DND-41 (cell line): ENCODE data around the gene CFAP90.

Experiments used
- ATAC-seq: fragments of 200-7000 bp; cut with Tn5 transposase; 3 replicates; pipeline ENCODE4 v1.9.1; 2021; ENCODE audit warnings: low read depth; ENCODE audit not compliant: insufficient read depth
- DNase-seq: peaks from one replicate; pipeline ENCODE4 v3.0.0-alpha.2; 2020
- H2AFZ ChIP-seq: 2 replicates; pipeline ENCODE4 v1.6.0; 2012; ENCODE audit warnings: low read depth, low read length
- H3K27ac ChIP-seq: 2 replicates; pipeline ENCODE4 v1.5.1; 2012; ENCODE audit warnings: low read length, inconsistent platforms
- H3K27me3 ChIP-seq: fragments of 200-600 bp; sonication (generic); 2 replicates; pipeline ENCODE4 v1.6.0; 2012; ENCODE audit warnings: low read length, mild to moderate bottlenecking, inconsistent platforms; ENCODE audit not compliant: insufficient read depth, poor library complexity
- H3K36me3 ChIP-seq: 2 replicates; pipeline ENCODE4 v1.5.1; 2012; ENCODE audit warnings: low read length, inconsistent platforms; ENCODE audit not compliant: insufficient read depth
- H3K4me1 ChIP-seq: 2 replicates; pipeline ENCODE4 v1.5.1; 2012; ENCODE audit warnings: mild to moderate bottlenecking, low read length; ENCODE audit not compliant: insufficient read depth
- H3K4me2 ChIP-seq: 2 replicates; pipeline ENCODE4 v1.6.0; 2012; ENCODE audit warnings: mild to moderate bottlenecking, moderate library complexity, low read length, inconsistent platforms; ENCODE audit not compliant: insufficient read depth
- H3K4me3 ChIP-seq, 2 experiments: fragments of 200-600 bp in 1 of 2; shearing (Covaris generic) in 1 of 2; 2 replicates each; pipeline ENCODE4 v1.5.1; 2012 to 2016; ENCODE audit warnings: inconsistent platforms in 2 of 2, low read length in 2 of 2, mild to moderate bottlenecking in 2 of 2, low read depth in 1 of 2, moderate library complexity in 1 of 2
- H3K79me2 ChIP-seq: 2 replicates; pipeline ENCODE4 v1.6.0; 2012; ENCODE audit warnings: low read length, inconsistent platforms; ENCODE audit not compliant: insufficient read depth
- H3K9ac ChIP-seq: 2 replicates; pipeline ENCODE4 v1.6.0; 2012; ENCODE audit warnings: low read depth, mild to moderate bottlenecking, inconsistent platforms, low read length, moderate library complexity
- H3K9me3 ChIP-seq: 2 replicates; pipeline ENCODE4 v1.5.1; 2012; ENCODE audit warnings: low read length, moderate library complexity, mild to moderate bottlenecking, inconsistent platforms; ENCODE audit not compliant: insufficient read depth, severe bottlenecking
- H4K20me1 ChIP-seq: 2 replicates; pipeline ENCODE4 v1.6.0; 2012; ENCODE audit warnings: low read length; ENCODE audit not compliant: insufficient read depth
- EZH2 ChIP-seq: IDR thresholded peaks from 3 replicates; pipeline ENCODE4 v1.6.1; 2012; ENCODE audit warnings: borderline replicate concordance, low read depth, mild to moderate bottlenecking, moderate library complexity, low read length, inconsistent platforms; ENCODE audit not compliant: severe bottlenecking
- TF ChIP-seq, protein P1 (sequence below): IDR thresholded peaks from 2 replicates; pipeline ENCODE4 v1.5.1; 2012; ENCODE audit warnings: borderline replicate concordance, low read length, moderate library complexity, mild to moderate bottlenecking; ENCODE audit not compliant: poor library complexity, severe bottlenecking; ENCODE audit errors: extremely low read depth

Gene CFAP90

GRCh38 chr5:7828269-7828668 lies 22.7 kb downstream of the CFAP90 start:
- ATAC-seq = no peak
- Histone ChIP-seq H3K9me3 (no peaks in the 10 kb centered on the region), H3K27ac (no peak overlapping the region), H3K4me1 (no peaks in the 10 kb centered on the region), H3K27me3 (peaks cover 26% of the 10 kb centered on the region), H3K4me3 (no peak overlapping the region), H3K9ac (no peak overlapping the region), H3K36me3 (no peaks in the 10 kb centered on the region), H2AFZ (no peak overlapping the region), H3K79me2 (no peaks in the 10 kb centered on the region), H3K4me2 (no peak overlapping the region), H4K20me1 (no peaks in the 10 kb centered on the region)
- DNase-seq = no peak
- TF ChIP-seq, protein P1, sequence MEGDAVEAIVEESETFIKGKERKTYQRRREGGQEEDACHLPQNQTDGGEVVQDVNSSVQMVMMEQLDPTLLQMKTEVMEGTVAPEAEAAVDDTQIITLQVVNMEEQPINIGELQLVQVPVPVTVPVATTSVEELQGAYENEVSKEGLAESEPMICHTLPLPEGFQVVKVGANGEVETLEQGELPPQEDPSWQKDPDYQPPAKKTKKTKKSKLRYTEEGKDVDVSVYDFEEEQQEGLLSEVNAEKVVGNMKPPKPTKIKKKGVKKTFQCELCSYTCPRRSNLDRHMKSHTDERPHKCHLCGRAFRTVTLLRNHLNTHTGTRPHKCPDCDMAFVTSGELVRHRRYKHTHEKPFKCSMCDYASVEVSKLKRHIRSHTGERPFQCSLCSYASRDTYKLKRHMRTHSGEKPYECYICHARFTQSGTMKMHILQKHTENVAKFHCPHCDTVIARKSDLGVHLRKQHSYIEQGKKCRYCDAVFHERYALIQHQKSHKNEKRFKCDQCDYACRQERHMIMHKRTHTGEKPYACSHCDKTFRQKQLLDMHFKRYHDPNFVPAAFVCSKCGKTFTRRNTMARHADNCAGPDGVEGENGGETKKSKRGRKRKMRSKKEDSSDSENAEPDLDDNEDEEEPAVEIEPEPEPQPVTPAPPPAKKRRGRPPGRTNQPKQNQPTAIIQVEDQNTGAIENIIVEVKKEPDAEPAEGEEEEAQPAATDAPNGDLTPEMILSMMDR = no peak
- no peak for TF ChIP-seq EZH2

GRCh38 chr5:7827610-7828009 lies 23.3 kb downstream of the CFAP90 start:
- Histone ChIP-seq H3K79me2 (no peaks in the 10 kb centered on the region), H3K4me1 (no peaks in the 10 kb centered on the region), H3K4me2 (no peak overlapping the region), H3K27ac (no peak overlapping the region), H2AFZ (no peak overlapping the region), H3K9ac (no peak overlapping the region), H3K27me3 (peaks cover 26% of the 10 kb centered on the region), H4K20me1 (no peaks in the 10 kb centered on the region), H3K4me3 (no peak overlapping the region), H3K9me3 (no peaks in the 10 kb centered on the region), H3K36me3 (no peaks in the 10 kb centered on the region)
- no peak for TF ChIP-seq EZH2
- TF ChIP-seq, protein P1 = no peak
- no peak for ATAC-seq
- DNase-seq = no peak

- Histone ChIP-seq H3K4me3 (no peak overlapping the region), H3K9ac (no peak overlapping the region), H3K79me2 (no peaks in the 10 kb centered on the region), H3K4me1 (no peaks in the 10 kb centered on the region), H3K27ac (no peak overlapping the region), H4K20me1 (no peaks in the 10 kb centered on the region; the same call in 1 of the 2 replicates), H3K4me2 (no peak overlapping the region), H3K9me3 (no peaks in the 10 kb centered on the region), H3K27me3 (peaks cover 17% of the 10 kb centered on the region), H3K36me3 (no peaks in the 10 kb centered on the region), H2AFZ (no peak overlapping the region)
- TF ChIP-seq, protein P1 = no peak
- DNase-seq = no peak
- no peak for ATAC-seq
Measured at GRCh38 chr5:7825630-7826029, 25.3 kb downstream of the CFAP90 start.

- Histone ChIP-seq H4K20me1 (no peaks in the 10 kb centered on the region; the same call in 1 of the 2 replicates), H3K79me2 (no peaks in the 10 kb centered on the region), H3K27ac (no peak overlapping the region), H3K9me3 (no peaks in the 10 kb centered on the region), H3K36me3 (no peaks in the 10 kb centered on the region), H2AFZ (no peak overlapping the region), H3K27me3 (peaks cover 15% of the 10 kb centered on the region), H3K4me2 (no peak overlapping the region), H3K4me3 (no peak overlapping the region), H3K4me1 (no peaks in the 10 kb centered on the region), H3K9ac (no peak overlapping the region)
- DNase-seq = no peak
- no peak for ATAC-seq
- no peak for TF ChIP-seq EZH2
- TF ChIP-seq, protein P1 = no peak
Measured at GRCh38 chr5:7824995-7825394, 25.9 kb downstream of the CFAP90 start.
